ENCODE measurements around the gene TSEN2.
A peak's percentile ranks its signal among the peaks of the same experiment; 100 is the strongest.
"Not testable (repeated sequence)": the region's sequence is repeated elsewhere in the genome, so short reads cannot be mapped to it uniquely, and the experiment has no call there.

Gene TSEN2

DNA sequence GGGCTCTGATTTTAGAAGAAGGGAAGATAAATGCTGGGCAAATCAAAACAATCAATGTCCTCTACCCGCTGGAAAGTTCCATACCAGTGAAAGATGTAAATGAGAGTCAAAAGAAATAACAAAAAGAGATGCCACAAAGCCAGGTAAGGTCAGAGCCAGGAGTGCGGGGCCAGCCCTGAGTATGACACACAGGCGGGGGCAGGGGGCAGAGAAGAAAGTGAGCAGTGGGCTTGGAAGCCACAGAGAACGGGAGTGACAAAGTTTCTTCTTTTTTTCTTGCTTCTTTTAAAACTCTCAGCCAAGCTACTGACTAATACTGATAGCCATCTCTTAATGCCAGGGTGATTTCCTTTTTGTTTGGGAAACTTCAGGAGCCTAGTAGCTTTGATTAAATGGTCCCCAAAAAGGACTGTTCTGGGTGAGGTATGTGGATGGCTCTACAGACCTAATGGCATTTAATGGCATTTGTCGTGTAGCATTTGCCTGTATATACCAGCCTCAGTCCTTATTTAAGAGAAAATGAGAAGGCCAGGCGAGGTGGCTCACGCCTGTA, 23.1 kb upstream of the TSEN2 start:
- Histone ChIP-seq H4K20me1 (no peaks in the 10 kb centered on the region), H3K9ac (no peak overlapping the region), H3K4me3 (no peak overlapping the region), H3K36me3 (no peaks in the 10 kb centered on the region), H3K9me3 (replicated peaks in 1 of 11) (no peaks in the 10 kb centered on the region), H3K4me2 (no peak overlapping the region), H3K27me3 (no peaks in the 10 kb centered on the region), H3K27ac (no peak overlapping the region), H3K4me1 (peaks cover 6 to 10% (median 9%) of the 10 kb centered on the region in 10 experiments; a peak in 17 of 20 replicates)
- TF ChIP-seq Cebpa-rat (IDR thresholded peaks at IDR 0.05) = no peak

DNA sequence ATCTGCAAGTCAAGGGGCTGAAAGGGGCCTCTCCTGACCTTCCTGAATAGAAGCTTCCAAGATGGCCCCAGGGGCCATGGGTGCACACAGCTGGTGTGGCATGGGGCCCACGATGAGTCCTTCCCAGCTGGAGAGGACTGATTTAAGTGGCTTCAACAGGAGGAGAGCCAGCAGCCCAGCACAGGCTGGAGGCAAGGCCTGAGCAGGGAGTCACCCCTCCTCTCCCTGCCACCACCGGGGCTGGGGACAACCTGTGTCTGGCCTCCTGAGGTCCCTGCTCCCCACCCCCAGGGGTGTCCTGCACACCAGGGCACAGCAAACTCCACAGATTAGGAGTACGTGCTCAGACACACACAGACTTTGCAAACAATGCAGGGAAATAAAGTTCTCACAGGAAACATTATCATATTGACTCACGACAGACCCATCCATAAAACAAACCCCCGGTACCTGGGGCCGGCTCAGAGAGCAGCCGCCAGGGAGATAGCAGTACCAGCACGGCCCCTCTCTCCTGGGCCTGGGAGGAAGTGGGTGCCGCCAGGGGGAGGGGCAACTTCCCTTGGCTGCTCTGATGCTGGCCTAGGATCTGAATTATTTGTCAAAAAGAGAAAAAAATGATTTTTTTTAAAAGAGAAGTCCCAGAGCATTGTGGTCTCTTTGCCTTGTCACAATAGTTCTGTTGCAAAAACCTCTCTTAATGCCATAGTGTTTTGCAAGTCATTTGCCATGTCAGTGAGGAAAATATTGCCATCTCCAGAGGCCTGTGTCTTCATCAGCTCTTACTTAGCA, 21.9 kb upstream of the TSEN2 start:
- no peak for TF ChIP-seq Cebpa-rat (IDR thresholded peaks at IDR 0.05)
- H3K9me3 ChIP-seq (replicated peaks in 1 of 11) = no peaks in the 10 kb centered on the region
- peak overlapping the region; percentile 10 to 58 (median 38); a peak in 21 of 22 replicates for H3K4me2 ChIP-seq
- peaks cover 6 to 10% (median 9%) of the 10 kb centered on the region in 10 experiments; a peak in 17 of 20 replicates for H3K4me1 ChIP-seq
- no peaks in the 10 kb centered on the region for H3K36me3 ChIP-seq
- H3K9ac ChIP-seq = peak overlapping the region in 2 of 11 experiments; percentile 26 to 31; a peak in 2 of 22 replicates
- peak overlapping the region in 4 of 11 experiments; percentile 5 to 55 (median 17); a peak in 3 of 22 replicates for H3K27ac ChIP-seq
- H3K4me3 ChIP-seq = no peak overlapping the region
- no peaks in the 10 kb centered on the region for H4K20me1 ChIP-seq
- no peaks in the 10 kb centered on the region for H3K27me3 ChIP-seq

DNA sequence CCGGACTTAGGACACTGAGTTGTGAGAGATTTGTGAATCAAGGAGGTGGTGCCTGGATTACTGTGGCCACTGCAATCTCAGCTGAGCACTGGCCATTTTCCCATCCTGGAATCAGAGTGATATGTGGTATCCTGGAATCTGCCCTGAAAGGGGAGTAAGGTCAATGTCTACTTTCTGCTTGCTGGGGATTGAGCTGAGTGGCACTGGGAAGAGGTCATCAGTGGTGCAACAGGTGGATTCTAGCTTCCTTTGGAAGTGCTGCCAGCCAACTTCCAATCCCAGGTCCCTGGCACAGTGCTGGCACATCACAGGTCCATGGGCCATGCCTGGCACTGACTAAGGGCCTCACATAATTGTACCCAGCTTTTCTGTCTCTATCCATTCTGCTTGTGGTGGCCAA, 20.6 kb upstream of the TSEN2 start:
- H3K27me3 ChIP-seq = no peaks in the 10 kb centered on the region
- no peak overlapping the region for H3K4me3 ChIP-seq
- TF ChIP-seq Cebpa-rat (IDR thresholded peaks at IDR 0.05) = no peak
- no peaks in the 10 kb centered on the region for H3K36me3 ChIP-seq
- H3K9me3 ChIP-seq (replicated peaks in 1 of 11) = no peaks in the 10 kb centered on the region
- no peaks in the 10 kb centered on the region; a peak in 1 of 22 replicates for H4K20me1 ChIP-seq
- peaks cover 6 to 10% (median 9%) of the 10 kb centered on the region in 10 experiments; a peak in 17 of 20 replicates for H3K4me1 ChIP-seq
- no peak overlapping the region for H3K9ac ChIP-seq
- no peak overlapping the region for H3K27ac ChIP-seq
- no peak overlapping the region for H3K4me2 ChIP-seq

DNA sequence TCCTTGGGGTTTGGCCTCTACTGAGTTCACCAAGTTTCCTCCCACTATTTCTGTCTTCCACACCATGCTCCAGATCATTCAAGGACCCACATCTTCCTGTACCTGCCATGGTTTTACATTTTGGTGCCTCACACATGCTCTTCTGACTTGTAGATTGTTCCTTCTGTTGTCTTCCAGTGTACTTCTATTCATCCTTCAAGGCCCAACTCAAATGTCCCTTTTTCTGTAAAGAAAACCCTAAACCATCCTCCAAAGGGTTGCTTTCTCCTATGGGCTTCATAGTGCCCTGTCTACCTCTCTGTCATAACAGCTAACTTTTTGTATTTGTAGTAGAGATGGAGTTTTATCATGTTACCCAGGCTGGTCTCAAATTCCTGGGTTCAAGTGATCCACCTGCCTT, 20.1 kb upstream of the TSEN2 start:
- no peaks in the 10 kb centered on the region for H3K9me3 ChIP-seq (replicated peaks in 1 of 11)
- no peaks in the 10 kb centered on the region for H3K27me3 ChIP-seq
- no peaks in the 10 kb centered on the region for H3K36me3 ChIP-seq
- TF ChIP-seq Cebpa-rat (IDR thresholded peaks at IDR 0.05) = no peak
- no peak overlapping the region for H3K27ac ChIP-seq
- H3K4me3 ChIP-seq = no peak overlapping the region
- H3K4me1 ChIP-seq = peaks cover 6 to 10% (median 9%) of the 10 kb centered on the region in 10 experiments; a peak in 17 of 20 replicates
- H4K20me1 ChIP-seq = no peaks in the 10 kb centered on the region; a peak in 1 of 22 replicates
- H3K9ac ChIP-seq = no peak overlapping the region
- no peak overlapping the region for H3K4me2 ChIP-seq

DNA sequence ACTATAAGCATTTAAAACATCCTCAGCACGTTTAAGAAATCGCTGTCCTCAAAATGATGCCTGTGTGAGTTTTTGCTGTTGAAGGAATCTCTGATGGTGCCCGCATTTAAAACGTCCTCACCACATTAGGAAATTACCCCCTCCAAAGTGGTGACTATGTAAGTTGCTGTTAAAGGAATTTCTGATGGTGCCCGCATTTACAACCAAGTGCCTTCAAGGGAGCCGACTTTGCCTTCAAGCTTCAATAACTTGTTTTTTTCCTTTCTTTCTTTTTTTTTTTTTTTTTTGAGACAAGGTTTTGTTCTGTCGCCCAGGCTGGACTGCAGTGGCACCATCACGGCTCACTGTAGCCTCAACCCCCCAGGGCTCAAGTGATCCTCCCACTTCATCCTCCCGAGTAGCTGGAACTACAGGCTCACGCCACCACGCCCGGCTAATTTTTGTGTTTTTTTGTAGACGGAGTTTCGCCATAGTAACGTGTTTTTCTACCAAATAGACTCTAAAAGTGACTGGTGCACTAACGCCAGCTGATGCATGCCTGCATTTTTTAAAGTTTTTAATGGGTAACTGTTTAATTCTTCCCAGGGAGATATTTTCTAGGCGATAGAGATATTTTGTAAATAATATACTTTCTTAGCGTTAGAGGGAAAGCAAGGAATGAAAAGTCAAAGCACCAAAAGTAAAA, 19.0 kb upstream of the TSEN2 start:
- Histone ChIP-seq H3K4me1 (peaks cover 6 to 10% (median 9%) of the 10 kb centered on the region in 10 experiments; a peak in 17 of 20 replicates), H3K36me3 (no peaks in the 10 kb centered on the region), H3K9ac (no peak overlapping the region), H4K20me1 (no peaks in the 10 kb centered on the region; a peak in 1 of 22 replicates), H3K27ac (no peak overlapping the region), H3K4me2 (no peak overlapping the region), H3K27me3 (no peaks in the 10 kb centered on the region), H3K4me3 (no peak overlapping the region), H3K9me3 (replicated peaks in 1 of 11) (no peaks in the 10 kb centered on the region)
- TF ChIP-seq Cebpa-rat (IDR thresholded peaks at IDR 0.05) = no peak

DNA sequence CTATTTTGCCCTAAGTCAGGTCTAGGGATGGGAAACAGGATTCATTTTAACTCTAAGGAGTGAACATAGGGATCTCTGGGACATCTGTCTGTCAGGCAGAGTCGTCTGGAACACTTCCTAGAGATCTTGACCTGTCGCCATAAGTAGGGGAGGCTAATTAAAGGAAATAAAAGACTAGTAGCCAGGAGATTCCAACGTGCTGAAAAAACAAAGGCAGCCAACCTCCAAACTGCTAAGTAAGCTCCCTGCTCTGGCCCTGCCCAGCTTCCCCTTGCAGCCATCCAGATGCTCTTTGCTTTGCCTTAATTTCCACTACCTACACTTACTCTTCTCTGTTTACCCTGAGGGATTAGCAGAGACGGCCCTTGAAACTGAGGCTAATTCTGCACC, 18.4 kb upstream of the TSEN2 start:
- Histone ChIP-seq H3K9ac (no peak overlapping the region), H3K36me3 (no peaks in the 10 kb centered on the region), H3K4me1 (peaks cover 6 to 11% (median 9%) of the 10 kb centered on the region in 10 experiments; a peak in 17 of 20 replicates), H4K20me1 (no peaks in the 10 kb centered on the region; a peak in 1 of 22 replicates), H3K4me2 (no peak overlapping the region), H3K27ac (no peak overlapping the region), H3K9me3 (replicated peaks in 1 of 11) (no peaks in the 10 kb centered on the region), H3K4me3 (no peak overlapping the region), H3K27me3 (no peaks in the 10 kb centered on the region)
- TF ChIP-seq Cebpa-rat (IDR thresholded peaks at IDR 0.05) = no peak

DNA sequence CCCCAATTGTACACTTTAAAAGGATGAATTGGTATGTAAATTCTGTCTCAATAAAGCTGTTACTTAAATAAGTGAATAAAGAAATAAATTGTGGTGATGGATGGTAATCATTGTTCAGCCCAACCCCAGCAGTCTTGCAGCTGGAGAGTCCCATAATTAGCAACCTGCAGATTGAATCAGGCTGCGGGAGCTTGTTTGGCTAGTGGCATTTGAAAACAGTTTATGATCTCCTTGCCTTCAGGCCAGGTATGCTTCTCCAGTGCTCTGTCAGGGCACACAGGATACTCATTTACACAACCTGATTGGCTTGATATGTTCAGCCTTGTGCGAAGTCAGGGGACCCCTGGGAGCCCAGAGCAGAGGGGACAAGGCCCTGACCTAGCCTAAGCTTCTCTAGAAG, 16.5 kb upstream of the TSEN2 start:
- H3K4me2 ChIP-seq = no peak overlapping the region
- H3K27me3 ChIP-seq = no peaks in the 10 kb centered on the region
- H3K36me3 ChIP-seq = no peaks in the 10 kb centered on the region
- no peak for TF ChIP-seq Cebpa-rat (IDR thresholded peaks at IDR 0.05)
- no peak overlapping the region for H3K9ac ChIP-seq
- H3K4me3 ChIP-seq = no peak overlapping the region
- H3K9me3 ChIP-seq (replicated peaks in 1 of 11) = no peaks in the 10 kb centered on the region
- no peak overlapping the region for H3K27ac ChIP-seq
- H4K20me1 ChIP-seq = no peaks in the 10 kb centered on the region; a peak in 1 of 22 replicates
- peaks cover 8 to 14% (median 10%) of the 10 kb centered on the region in 10 experiments; a peak in 17 of 20 replicates for H3K4me1 ChIP-seq

DNA sequence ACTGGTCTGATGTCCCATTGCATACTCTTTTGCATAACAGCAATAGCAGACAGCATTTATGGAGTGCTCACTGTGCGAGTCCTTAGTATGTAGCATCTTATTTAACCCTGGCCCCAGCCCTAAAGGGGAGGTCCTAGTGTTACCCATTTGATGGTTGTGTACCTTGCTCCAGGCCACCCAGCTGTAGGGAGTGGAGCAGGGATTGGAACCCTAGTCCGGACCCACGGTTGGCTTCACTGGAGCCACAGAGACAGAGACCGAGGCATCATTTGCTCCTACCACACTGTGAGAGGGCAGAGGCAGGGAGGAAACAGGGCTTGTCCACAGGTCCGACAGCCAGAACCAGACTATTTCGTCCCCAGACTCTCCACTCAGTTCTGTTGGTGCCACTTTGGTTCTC, 16.0 kb upstream of the TSEN2 start:
- H4K20me1 ChIP-seq = no peaks in the 10 kb centered on the region; a peak in 1 of 22 replicates
- H3K27ac ChIP-seq = no peak overlapping the region
- no peaks in the 10 kb centered on the region for H3K27me3 ChIP-seq
- H3K4me1 ChIP-seq = peaks cover 7 to 12% (median 10%) of the 10 kb centered on the region in 10 experiments; a peak in 13 of 20 replicates
- no peak for TF ChIP-seq Cebpa-rat (IDR thresholded peaks at IDR 0.05)
- H3K4me2 ChIP-seq = no peak overlapping the region
- H3K4me3 ChIP-seq = no peak overlapping the region
- no peaks in the 10 kb centered on the region for H3K9me3 ChIP-seq (replicated peaks in 1 of 11)
- no peaks in the 10 kb centered on the region for H3K36me3 ChIP-seq
- no peak overlapping the region for H3K9ac ChIP-seq

DNA sequence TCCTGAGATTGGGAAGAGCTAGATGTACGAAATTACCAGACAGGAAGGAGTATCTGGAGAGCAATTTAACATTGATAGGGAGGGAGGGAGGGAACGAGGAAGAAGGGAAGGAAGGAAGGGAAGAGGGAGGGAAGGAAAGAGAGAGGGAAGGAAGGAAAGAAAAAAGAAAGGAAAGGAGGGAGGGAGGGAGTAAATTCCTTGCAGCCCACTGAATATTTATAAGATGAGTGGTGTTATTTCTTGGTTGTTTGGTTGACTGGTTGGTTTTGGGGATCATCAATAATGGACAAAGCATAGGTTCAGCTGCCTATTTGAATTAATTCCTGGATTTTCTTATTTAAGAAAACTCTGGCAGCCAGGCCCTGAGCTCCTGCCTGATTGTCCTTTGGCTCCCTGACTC, 15.5 kb upstream of the TSEN2 start:
- Histone ChIP-seq H3K27ac (no peak overlapping the region), H3K4me3 (no peak overlapping the region), H4K20me1 (no peaks in the 10 kb centered on the region; a peak in 1 of 22 replicates), H3K4me2 (no peak overlapping the region), H3K9ac (no peak overlapping the region), H3K27me3 (no peaks in the 10 kb centered on the region), H3K9me3 (replicated peaks in 1 of 11) (no peaks in the 10 kb centered on the region), H3K36me3 (no peaks in the 10 kb centered on the region), H3K4me1 (peaks cover 7 to 12% (median 10%) of the 10 kb centered on the region in 10 experiments; a peak in 13 of 20 replicates)
- TF ChIP-seq Cebpa-rat (IDR thresholded peaks at IDR 0.05) = no peak

DNA sequence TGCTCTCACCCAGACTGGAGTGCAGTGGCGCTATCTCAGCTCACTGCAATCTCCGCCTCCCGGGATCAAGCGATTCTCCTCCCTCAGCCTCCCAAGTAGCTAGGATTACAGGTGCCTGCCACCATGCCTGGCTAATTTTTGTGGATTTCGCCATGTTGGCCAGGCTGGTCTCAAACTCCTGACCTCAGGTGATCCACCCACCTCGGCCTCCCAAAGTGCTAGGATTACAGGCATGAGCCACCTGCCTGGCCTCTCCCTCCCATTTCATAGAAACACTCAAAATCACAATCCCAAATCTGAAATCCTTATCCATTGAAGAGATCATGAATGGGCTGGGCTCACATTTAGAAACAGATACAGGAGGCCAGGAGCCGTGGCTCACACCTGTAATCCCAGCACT, 15.1 kb upstream of the TSEN2 start:
- peaks cover 7 to 12% (median 10%) of the 10 kb centered on the region in 10 experiments; a peak in 13 of 20 replicates for H3K4me1 ChIP-seq
- H3K9ac ChIP-seq; H3K36me3 ChIP-seq; H3K4me2 ChIP-seq; H3K27ac ChIP-seq; H3K4me3 ChIP-seq; H4K20me1 ChIP-seq; H3K27me3 ChIP-seq; H3K9me3 ChIP-seq (replicated peaks in 1 of 11): not testable (repeated sequence)
